Uterus (tissue), 2 donors: Measurements from ENCODE around the gene CYTH2.

Experiments
- POLR2A ChIP-seq, 2 donors: fragments of 450-650 bp; IDR thresholded peaks; one replicate each; pipeline ENCODE4 v1.6.1; 2016; ENCODE audit warnings: antibody characterized with exemption in 2 of 2, mild to moderate bottlenecking in 1 of 2, moderate library complexity in 1 of 2
- TF ChIP-seq, protein P1 (sequence below), 4 experiments: fragments of 200-600 bp in 2 of 4; fragments of 450-650 bp in 2 of 4; sonication (generic) in 2 of 4; IDR thresholded peaks; one replicate each; pipeline ENCODE4 v1.5.1; 2016 to 2019; ENCODE audit warnings: antibody characterized with exemption in 4 of 4, mild to moderate bottlenecking in 2 of 4, moderate library complexity in 1 of 4

DNA sequence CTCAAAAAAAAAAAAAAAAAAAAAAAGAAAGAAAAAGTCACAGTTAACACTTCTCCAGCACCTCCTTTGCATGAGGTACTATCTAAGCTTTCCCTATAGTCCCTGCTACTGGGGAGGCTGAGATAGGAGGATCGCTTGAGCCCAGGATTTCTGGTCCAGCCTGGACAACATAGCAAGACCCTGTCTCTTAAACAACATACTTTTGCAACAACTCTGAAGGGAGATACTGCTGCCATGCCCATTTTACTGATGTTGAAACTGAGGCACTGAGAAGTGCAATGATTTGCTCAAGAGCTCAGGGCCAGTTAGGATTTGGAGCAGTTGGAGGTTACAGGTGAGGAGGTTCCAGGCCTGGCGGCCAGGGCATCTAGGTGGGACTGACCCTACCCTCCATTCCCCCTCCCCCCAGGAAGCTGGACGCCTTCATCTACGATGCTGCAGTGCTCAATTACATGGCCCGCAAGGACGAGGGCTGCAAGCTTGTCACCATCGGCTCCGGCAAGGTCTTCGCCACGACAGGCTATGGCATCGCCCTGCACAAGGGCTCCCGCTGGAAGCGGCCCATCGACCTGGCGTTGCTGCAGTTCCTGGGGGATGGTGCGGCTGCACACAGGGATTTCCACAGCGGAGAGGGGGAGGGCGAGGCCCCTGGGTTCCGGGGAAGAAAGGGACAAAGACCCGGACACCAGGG, 27.7 kb upstream of the CYTH2 start:
- TF ChIP-seq, protein P1, sequence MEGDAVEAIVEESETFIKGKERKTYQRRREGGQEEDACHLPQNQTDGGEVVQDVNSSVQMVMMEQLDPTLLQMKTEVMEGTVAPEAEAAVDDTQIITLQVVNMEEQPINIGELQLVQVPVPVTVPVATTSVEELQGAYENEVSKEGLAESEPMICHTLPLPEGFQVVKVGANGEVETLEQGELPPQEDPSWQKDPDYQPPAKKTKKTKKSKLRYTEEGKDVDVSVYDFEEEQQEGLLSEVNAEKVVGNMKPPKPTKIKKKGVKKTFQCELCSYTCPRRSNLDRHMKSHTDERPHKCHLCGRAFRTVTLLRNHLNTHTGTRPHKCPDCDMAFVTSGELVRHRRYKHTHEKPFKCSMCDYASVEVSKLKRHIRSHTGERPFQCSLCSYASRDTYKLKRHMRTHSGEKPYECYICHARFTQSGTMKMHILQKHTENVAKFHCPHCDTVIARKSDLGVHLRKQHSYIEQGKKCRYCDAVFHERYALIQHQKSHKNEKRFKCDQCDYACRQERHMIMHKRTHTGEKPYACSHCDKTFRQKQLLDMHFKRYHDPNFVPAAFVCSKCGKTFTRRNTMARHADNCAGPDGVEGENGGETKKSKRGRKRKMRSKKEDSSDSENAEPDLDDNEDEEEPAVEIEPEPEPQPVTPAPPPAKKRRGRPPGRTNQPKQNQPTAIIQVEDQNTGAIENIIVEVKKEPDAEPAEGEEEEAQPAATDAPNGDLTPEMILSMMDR (IDR thresholded peaks at IDR 0.05): no peak
- TF ChIP-seq POLR2A (IDR thresholded peaks at IDR 0.05): no peak
